Fibroblast of skin of right quadriceps (primary cell): ENCODE data around the gene PTGES3L.
"Not testable (repeated sequence)": the region's sequence is repeated elsewhere in the genome, so short reads cannot be mapped to it uniquely, and the experiment has no call there.

Experiments used
- DNase-seq: peaks from one replicate; pipeline ENCODE4 v3.0.0-alpha.2; 2013

PTGES3L gene

DNA sequence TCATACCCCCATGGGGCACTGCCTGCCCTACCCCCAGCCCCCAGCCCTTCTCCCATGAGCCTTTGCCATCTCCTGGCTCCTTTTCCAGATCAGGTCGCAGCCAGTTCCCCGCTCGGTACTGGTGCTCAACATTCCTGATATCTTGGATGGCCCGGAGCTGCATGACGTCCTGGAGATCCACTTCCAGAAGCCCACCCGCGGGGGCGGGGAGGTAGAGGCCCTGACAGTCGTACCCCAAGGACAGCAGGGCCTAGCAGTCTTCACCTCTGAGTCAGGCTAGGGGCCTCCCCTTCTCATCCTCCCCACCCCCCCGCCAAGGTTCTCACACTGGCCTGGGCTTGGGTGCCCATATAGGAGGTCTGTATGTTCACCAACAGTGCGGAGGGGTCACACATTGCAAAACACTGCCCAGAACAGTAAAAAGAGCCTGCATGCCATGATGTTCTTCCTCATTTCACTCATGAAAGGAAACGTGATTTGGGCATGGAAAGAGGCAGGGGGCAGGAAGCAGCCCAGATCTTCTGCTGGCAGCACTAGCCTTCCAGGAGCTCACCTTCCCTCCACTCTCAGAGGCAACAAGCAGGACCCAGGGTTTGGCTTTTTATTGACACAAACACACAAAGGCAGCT, 34.3 kb upstream of the PTGES3L start:
- no peak for DNase-seq

DNA sequence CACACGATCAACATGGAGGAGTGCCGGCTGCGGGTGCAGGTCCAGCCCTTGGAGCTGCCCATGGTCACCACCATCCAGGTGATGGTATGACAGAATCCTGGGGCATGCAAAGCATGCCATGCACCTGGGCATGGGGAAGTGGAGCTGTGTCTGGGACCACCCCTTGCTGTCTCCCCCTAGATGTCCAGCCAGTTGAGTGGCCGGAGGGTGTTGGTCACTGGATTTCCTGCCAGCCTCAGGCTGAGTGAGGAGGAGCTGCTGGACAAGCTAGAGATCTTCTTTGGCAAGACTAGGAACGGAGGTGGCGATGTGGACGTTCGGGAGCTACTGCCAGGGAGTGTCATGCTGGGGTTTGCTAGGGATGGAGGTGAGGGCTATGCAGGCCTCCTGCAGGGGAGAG, 33.4 kb upstream of the PTGES3L start:
- DNase-seq: no peak

DNA sequence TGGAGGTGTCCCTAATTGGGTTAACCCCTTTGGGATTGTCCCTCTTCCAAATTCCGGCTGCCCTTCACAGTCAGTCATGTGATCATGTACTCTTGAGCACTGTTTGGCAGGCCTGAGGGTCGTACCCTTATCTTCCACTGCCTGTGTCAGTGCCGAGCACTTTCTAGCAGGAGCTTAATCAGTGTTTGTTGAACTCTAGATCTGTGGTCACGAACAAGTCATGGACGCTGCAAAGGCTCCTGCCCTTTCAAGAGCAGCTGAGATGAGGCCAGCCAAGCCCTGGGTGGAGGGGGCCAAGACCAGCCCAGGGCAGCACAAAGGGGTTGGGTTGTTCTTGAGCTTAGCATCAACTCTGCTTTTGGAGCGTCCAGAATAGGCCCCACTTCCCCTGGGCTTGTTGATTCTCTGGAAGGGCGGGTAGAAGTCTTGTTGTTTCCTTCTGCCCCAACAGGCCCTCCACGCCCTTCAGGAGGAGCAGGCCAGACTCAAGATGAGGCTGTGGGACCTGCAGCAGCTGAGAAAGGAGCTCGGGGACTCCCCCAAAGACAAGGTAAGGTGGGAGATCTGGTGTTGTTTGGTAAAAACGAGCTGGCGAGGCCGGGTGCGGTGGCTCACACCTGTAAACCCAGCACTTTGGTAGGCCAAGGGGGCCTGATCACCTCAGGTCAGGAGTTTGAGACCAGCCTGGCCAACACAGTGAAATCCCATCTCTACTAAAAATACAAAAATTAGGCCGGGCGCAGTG, 32.0 kb upstream of the PTGES3L start:
- no peak for DNase-seq

DNA sequence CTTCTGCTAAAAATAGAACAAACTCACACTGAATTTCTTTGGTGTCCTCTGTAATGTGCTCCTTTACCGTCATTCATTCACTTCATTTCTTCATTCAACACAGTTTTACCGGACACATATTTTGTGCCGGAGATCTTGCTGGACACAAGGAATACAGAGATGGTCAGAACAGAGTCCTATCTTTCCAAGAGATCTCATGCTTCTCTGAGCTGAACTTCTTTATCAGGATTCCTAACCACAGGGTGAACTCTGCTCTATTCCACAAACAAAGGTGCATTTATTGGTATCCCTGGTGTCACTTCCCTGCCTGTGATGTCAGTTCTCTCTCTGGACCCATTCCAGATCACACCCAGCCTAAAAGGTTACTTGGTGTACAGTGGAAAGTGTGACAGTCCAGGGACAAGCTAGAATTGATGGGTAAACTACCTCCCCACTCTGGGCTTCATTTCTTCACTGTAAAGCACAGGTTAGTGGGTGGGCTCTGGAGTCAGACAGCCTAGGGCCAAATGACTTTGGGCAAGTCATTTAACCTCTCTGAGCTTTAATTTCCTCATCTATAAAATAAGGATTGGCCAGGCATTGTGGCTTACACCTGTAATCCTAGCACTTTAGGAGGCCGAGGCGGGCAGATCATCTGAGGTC, 30.9 kb upstream of the PTGES3L start:
- DNase-seq: no peak

DNA sequence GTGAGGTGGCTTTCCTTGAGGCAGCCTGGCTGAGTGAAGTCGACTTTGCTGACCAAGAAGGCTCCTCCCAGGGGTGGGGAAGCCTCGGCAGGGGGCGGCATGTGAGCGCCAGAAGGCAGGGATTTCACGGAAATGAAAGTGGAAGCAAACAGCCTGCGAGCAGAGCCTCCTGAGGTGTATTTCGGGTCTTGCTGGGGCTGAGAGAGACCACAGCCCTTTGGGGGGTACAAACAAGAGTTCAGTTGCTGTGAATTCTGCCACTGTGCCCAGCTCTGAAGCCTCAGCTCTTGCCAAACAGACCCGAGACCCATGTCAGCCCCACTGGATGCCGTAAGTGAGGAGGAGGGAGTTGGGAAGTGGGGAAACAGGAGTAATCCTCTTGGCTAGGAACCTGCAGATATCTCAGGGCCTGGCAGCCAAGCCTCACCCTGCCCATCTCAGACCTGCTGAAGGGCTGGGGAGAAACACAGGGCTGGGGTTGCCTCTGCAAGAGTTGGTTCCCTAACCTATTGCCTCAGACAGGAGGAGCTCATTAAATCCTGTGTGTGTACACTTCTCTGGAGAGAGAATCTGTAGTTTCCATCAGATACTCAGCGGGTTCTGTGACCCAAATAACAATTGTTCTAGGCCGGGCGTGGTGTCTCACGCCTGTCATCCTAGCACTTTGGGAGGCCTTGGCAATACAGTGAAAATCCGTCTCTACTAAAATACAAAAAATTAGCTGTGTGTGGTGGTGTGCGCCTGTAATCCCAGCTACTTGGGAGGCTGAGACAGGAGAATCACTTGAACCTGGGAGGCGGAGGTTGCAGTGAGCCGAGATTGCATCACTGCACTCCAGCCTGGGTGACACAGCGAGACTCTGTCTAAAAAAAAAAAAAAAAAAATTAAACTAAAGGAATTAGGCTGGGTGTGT, 27.0 kb upstream of the PTGES3L start, which contains the start of gene IFI35:
TSS of gene IFI35 (plus strand) at position 146 of the 913 bp plus-strand sequence. CDS start at position 310, 164 bp downstream.
- DNase-seq: peak; percentile 75

DNA sequence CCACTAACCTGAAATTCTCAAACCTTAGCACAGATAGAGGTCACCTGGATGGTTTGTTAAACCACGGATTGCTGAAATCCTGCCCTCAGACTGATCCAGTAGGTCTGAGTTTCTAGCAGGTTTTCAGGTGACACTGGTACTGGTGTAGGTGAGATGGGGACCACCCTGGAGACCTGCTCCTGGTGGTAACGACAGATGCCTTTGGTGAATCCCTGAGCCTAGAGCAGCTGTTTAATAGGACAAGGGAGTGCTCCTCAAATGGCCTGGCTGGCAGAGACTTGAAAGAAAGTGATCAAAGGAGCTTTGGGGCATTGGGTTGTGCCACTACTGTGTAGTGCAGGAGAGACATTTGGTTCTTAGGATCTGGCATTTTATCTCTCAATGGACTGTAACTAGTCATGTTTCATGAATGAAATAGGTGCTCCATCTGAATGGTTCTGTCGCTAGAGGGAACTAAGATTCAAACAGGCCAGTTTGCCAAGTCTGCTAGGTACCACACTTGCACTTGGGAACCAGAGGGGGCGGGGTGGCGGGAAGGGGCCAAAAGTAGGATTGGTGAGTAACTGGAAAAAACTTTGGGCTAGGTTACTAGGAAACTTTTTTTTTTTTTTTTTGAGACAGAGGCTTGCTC, 23.8 kb upstream of the PTGES3L start:
- DNase-seq: peak; percentile 62

DNA sequence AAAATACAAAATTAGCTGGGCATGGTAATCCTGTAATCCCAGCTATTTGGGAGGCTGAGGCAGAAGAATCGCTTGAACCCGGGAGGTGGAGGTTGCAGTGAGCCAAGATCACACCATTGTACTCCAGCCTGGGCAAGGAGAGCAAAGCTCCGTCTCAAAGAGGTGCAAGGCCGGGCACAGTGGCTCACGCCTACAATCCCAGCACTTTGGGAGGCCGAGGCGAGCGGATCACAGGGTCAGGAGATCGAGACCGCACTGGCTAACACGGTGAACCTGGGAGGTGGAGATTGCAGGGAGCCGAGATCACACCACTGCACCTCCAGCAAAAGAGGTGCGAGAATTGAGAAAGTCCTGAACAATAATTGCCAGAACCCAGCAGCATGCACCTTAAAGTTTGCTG, 21.0 kb upstream of the PTGES3L start:
- not testable (repeated sequence) for DNase-seq

DNA sequence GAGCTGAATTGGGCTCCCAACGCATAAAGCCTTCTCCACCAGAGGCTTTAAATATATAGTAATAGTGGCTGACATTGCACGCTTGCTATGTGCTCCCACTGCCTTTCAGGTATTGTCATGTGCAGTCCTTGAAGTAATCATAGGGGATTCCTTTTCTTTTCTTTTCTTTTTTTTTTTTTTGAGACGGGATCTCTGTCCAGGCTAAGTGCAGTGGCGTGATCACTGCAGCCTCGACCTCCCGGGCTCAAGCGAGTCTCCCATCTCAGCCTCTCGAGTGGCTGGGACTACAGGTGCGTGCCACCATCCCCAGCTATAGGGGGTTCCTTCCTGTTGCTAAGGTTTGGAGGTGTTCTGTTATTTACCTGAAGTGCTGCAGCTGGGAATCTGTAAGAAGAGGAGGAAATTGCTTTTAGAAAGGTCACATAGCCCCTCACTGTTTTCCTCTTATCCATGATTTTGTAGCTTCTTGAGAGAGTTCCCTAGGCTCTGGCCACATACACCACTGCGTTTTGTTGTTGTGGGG, 19.2 kb upstream of the PTGES3L start:
- DNase-seq: no peak

DNA sequence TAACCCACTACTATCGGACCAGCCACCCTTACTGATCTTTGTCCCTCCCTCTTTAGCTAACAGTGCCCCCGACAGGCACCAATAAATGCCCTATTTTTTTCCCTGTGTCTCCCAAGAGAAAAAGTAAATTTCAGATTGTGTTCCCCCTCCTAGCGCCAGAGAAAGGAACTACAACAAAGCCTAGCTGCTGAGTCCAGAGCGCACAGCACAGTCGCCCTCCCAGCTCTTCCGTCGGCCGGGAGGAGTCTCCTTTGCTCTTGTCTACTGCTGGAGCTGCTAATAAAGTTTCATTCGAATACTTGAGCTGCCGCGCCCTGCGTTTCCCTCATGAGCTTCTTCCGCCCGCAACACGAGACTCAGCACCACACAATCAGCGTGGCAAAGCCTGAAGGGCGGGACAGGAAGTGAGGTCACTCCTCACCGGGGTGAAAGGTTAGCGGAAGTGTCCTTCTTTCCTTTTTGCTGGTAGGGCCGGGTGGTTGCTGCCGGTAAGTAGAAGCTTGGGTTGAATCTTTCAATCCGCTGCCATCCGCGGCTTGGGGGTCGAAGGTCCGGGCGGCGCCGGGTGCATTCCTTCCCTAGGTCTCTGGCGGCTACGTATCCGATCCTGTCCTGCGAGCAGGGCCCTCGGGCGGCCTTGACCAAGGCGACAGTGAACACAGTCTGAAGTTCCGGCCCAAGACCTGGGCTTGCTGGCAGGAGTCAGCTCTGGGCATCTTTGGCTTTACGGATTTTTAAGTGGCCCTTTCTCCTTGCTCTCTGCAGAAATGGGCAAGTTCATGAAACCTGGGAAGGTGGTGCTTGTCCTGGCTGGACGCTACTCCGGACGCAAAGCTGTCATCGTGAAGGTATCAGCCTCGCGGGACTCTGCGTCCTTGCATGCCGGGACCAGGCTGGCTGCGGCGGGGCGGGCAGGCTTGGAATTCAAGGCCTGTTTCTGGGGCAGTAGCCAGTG, 18.4 kb upstream of the PTGES3L start, which contains the start of gene RPL27:
TSS of gene RPL27 (plus strand) at position 436 of the 955 bp plus-strand sequence. CDS start at position 768, 332 bp downstream.
- peak; percentile 100 for DNase-seq

DNA sequence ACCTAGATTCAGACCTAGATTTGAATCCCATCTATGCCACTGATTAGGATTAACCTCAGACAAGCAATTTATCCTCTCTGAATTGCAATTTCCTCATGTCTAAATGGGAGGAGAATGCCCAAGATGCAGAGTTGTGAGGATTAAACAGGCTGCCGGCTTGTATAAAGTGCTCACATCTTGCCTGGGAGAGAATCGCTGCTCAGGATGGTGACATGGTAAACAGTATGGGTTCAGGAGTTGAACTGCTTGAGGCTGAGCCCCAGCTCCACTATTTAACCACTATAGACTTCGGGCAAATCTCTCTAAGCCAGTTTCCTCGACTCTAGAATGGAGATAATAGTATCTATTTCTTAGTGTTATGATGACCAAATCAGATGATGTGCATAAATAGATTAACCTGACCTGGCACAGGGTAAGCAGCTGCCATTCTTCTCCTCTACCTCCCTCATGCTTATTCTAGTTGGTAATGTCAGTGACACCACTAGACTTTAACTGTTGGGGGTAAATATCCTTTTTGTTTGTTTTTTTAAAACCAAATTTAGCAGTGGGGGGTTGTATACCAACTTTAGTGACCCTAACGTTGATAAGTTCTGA, 17.6 kb upstream of the PTGES3L start:
- no peak for DNase-seq

DNA sequence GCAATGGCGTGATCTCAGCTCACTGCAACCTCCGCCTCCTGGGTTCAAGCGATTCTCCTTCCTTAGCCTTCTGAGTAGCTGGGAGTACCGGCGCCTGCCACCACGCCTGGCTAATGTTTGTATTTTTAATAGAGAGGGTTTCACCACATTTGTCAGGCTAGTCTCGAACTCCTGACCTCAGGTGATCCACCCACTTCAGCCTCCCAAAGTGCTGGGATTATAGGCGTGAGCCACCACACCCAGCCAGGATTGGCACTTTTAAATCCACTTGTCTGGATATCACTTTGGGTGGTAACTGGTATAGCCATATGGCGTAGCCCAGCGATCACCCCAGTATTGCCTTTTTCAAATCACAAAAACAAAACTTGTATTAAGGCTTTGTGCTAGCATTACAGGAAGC, 14.0 kb upstream of the PTGES3L start:
- DNase-seq: not testable (repeated sequence)

DNA sequence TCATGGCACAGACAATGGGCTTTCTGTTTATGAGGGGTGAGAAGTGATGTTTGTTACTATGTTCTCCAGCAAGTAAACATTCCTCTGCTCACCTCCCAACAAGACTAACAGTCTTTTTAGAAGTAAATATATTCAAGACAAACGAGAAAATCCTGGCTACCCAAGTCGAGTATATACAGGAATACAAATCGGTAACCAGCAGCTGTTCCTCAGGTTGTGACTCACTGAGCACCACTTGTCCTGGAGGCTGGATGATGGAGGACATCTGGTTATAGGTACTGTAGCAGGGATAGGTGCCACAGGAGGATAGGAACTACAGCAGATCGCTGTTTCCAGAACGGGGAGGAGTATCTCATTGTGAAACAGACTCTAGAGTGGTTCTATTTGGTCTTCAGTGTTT, 13.0 kb upstream of the PTGES3L start:
- no peak for DNase-seq

DNA sequence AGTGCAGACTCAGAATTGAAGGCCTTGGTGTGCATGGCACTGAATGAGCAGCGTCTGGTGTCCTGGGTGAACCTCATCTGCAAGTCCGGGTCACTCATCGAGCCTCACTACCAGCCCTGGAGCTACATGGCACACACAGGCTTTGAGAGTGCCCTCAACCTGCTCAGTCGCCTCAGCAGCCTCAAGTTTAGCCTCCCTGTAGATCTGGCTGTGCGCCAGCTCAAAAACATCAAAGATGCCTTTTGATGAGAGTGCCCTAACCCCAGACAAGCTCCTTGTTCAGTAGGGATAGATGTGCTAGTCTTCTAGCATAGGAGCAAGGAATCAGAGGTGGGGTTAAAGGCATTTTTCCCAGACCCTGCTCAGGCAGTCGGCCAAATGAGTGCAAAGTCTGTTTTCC, 11.6 kb upstream of the PTGES3L start:
- no peak for DNase-seq

DNA sequence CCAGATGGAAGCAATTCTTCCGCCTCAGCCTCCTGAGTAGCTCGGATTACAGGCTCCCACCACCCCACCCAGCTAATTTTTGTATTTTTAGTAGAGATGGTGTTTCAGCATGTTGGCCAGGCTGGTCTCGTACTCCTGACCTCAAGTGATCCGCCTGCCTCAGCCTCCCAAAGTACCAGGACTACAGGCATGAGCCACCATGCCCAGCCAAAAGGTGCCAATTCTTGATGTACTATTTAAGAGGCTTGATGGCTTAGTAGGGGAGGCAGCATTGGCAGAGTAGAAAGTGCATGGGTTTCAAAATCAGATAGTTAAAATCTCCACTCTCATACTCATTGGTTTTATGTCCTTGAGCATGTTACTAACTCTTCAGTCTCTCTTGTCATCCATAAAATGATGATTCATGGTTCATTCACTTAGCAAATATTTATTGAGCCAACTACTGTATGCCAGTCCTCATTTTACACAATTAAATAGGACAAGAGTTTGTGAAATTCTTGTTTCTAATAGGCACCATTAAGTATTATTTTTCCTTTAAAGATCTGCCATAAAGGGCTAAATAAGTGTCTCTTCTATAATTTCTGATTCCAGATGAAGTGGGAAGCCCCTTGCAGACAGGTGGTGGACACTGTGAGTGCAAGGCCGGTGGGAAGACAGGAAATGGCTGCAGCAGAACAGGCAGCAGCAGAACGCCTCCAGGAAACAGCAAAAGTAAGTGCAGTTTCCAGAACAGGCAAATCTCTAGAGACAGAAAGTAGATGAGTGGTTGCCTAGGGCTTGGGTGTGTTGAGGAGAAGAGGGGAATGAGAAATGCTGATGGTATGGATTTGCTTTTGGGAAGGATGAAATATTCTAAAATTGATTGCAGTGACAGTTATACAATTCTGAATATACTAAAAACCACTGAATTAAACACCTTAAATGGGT, 10.1 kb upstream of the PTGES3L start:
- DNase-seq: peak; percentile 64

DNA sequence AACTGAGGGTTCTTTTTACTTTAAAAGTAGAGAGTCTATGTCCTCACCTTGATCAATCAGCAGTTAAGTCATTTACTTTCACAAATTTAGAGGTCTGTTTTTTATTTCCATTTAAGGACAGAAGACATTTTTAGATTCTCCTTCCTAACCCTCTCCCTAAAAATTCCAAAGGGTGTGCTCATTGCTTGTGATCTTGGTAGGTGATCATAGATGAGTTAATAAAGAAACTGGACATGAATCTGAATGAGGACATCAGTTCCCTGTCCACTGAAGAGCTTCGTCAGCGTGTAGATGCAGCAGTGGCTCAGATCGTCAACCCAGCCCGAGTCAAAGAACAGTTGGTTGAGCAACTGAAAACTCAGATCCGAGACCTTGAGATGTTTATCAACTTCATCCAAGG, 9.3 kb upstream of the PTGES3L start:
- DNase-seq: no peak

DNA sequence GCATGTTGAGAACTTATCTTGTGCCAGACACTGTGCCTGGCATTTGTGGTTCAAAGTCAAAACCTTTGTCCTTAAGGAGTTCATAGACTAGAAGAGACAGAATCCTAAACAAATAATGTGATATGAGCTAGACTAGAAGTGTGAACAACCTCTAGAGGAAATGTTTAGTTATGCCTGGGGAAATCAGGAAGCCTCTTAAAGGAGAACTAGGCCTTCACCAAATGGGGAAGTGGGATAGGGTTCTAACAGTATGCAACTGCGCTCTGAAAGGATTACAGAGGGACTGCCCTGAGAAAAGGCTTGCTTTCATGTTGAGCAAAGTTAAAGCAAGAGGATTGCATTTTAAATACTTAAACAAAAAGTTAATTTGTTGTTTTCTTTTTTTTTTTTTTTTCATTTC, 5.3 kb upstream of the PTGES3L start:
- DNase-seq: no peak

DNA sequence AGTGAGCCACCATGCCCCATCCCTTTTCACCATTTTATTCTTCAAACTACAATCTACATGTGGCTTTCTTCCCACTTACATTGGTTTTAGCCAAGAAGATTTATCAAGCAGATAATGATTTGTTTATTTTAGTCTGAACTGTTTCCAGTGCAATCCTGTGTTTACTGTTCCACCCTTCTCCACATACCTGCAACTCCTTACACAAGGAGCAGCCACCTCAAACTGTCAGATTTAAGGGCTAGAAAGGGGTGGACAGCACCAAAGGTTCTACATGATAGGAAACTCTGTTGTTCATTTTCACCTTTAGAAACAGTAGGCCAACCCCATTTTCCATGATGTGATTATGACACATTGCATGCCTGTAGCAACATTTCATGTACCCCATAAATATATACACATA, 2.4 kb upstream of the PTGES3L start:
- DNase-seq: no peak

DNA sequence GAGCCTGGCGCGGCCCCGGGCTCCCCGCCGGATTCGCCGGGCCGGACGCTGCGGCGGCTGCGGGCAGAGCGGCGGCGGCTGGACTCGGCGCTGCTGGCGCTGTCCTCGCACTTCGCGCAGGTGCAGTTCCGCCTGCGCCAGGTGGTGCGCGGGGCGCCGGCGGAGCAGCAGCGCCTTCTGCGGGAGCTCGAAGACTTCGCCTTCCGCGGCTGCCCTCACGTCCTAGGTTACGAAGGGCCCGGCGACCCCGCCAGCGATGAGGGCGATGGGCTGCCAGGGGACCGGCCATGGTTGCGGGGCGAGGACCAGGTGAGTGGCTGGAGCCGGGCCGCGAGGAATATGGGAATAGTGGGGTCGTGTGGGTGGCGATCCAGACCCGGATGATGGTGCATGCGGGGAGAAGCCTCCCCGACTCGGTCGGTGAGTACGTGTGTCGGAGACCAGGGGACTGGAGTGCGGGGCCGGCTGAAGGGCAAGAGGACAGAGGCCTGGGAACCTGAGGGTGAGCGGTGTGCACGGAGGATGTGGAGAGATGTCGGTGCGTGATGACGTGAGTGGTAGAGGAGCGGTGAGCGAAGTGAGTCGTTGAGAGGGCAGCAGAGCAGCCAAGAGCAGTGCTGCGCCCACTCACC, 1.0 kb upstream of the PTGES3L start:
- peak; percentile 34 for DNase-seq

DNA sequence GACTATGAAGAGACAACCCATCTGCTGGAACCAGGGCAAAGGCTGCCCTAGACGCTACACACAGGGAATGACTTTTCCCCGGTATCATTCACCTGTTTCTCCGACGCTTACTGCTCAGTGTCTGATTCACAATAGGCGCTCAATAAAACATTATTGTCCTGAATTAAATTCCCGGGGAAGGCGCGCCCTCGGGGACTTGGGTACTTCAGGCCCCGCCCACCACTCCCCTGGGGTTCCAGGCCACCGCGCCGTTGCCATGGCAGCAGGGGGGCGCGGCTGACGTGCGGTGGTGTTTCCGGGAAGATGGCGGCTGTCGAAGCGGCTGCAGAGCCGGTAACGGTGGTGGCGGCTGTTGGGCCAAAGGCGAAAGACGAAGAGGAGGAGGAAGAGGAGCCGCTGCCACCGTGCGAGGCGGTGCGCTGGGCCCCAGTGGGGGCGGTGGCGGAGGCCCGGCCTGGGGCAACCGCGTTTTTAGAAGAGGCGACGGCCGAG, 440 bp upstream of the PTGES3L start, which contains the start of gene RUNDC1:
TSS of gene RUNDC1 (plus strand) at position 292 of the 492 bp plus-strand sequence. CDS start at position 304, 12 bp downstream.
- DNase-seq: peak; percentile 85
